ENCODE measurements around the gene MEN1.

Gene MEN1

GRCh38 chr11:64776875-64777274, 33.5 kb downstream of the MEN1 start:
- peak overlapping the region; percentile 90 for H3K4me3 ChIP-seq (replicated peaks; ENCODE audit: low read depth, low read length)
- no peak for TF ChIP-seq CTCF (IDR thresholded peaks at IDR 0.05; ENCODE audit: low read length, missing control alignments)
- no peak for DNase-seq (ENCODE audit: low read depth)

- no peak for DNase-seq (ENCODE audit: low read depth)
- TF ChIP-seq CTCF (IDR thresholded peaks at IDR 0.05; ENCODE audit: low read length, missing control alignments), result no peak
- peak overlapping the region; percentile 90 for H3K4me3 ChIP-seq (replicated peaks; ENCODE audit: low read depth, low read length)
These were observed 33.9 kb downstream of the MEN1 start for GRCh38 chr11:64776425-64776824.

DNA sequence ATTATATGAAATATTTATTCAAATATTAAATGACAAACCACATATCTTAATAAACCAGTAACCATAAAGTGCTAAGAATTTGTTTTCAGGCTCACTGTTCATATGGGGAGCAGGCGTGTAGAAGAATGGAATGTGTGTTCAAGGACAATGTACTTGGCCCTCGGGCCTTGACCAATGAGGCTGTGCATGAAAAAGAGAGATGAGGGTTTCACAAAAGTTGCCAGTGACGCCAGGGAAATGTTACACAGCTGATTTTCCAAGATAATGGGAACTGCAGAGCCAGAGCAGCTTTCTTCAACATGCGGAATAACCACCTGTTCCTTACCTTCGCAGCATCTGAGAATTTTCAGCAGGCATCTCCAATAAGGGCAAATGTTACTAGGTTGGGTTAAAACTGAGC, 36.2 kb downstream of the MEN1 start:
- DNase-seq (ENCODE audit: low read depth), result no peak
- no peak for TF ChIP-seq CTCF (IDR thresholded peaks at IDR 0.05; ENCODE audit: low read length, missing control alignments)
- no peak overlapping the region for H3K4me3 ChIP-seq (replicated peaks; ENCODE audit: low read depth, low read length)

DNA sequence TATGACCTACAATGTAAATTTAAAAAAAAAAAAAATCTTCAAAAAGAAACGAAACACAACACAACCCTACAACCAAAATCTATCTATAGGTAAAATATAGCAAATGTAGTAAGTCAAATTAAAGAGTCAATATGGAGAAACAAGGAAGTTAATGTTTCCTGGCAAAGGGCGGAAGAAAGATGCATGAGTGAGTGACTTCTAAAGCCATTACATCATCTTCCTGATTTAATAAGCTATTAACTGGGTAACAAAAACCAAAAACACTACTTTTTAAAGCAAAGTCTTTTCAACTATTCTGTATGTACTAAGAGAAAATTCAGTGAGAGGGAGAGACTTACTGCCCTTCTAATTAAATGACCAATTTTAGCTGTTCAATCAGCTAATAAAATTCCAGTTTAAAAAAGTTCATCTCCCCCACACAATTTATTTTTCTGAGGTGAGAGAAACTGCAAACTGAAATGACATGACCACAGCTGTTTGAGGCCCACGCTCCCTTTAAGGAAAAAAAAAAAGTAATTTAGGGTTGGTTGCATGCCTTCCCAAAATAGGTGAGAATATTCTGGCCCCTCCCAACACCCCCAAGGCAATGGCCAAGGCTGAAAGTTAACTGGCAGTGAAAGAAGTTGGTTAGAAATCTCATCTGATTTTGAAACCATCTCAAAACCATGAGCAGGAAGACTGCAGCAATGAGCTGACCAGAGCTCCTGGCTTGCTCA, 37.9 kb downstream of the MEN1 start:
- TF ChIP-seq CTCF (IDR thresholded peaks at IDR 0.05; ENCODE audit: low read length, missing control alignments), result no peak
- no peak for DNase-seq (ENCODE audit: low read depth)
- no peak overlapping the region for H3K4me3 ChIP-seq (replicated peaks; ENCODE audit: low read depth, low read length)

DNA sequence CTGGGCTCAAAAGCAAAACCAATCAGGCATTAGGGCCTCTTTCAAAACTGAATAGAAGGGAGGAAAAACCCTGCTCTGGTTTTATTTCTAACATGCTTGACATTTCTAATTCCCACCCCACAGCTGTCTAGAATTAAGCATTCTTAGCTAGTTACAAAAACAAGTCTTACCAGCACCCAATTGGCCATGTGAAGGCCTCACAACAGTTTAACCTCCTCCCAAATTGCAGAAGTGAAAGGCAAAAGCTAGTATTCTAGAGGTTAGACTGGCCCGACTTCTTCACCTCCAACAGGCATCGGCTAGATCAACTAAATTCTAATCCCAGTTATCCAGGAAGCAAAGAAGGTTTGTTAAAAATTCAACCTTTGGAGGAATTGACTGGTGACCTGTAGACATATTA, 38.5 kb downstream of the MEN1 start:
- H3K4me3 ChIP-seq (replicated peaks; ENCODE audit: low read depth, low read length), result no peak overlapping the region
- no peak for DNase-seq (ENCODE audit: low read depth)
- TF ChIP-seq CTCF (IDR thresholded peaks at IDR 0.05; ENCODE audit: low read length, missing control alignments), result no peak

GRCh38 chr11:64770120-64770519, 40.2 kb downstream of the MEN1 start:
- no peak for TF ChIP-seq CTCF (IDR thresholded peaks at IDR 0.05; ENCODE audit: low read length, missing control alignments)
- no peak overlapping the region for H3K4me3 ChIP-seq (replicated peaks; ENCODE audit: low read depth, low read length)
- DNase-seq (ENCODE audit: low read depth), result no peak

- H3K4me3 ChIP-seq (replicated peaks; ENCODE audit: low read depth, low read length), result no peak overlapping the region
- no peak for DNase-seq (ENCODE audit: low read depth)
- no peak for TF ChIP-seq CTCF (IDR thresholded peaks at IDR 0.05; ENCODE audit: low read length, missing control alignments)
These were observed 41.1 kb downstream of the MEN1 start for GRCh38 chr11:64769283-64769682.
